A549 (cell line): ENCODE data around the gene LGALS7.

Experiments used
- JUN ChIP-seq, 2 experiments: fragments of >200 bp; sonication (Bioruptor Twin); formaldehyde crosslinking; IDR thresholded peaks; 2 replicates in 1 of 2; 3 replicates in 1 of 2; pipeline ENCODE4 v1.6.1; 2016 to 2017
- SREBF2 ChIP-seq: fragments of 450-650 bp; IDR thresholded peaks from 2 replicates; pipeline ENCODE4 v1.6.1; 2014; ENCODE audit warnings: mild to moderate bottlenecking, moderate library complexity
- TF ChIP-seq, protein P1 (sequence below): fragments of >200 bp; sonication (Bioruptor Twin); formaldehyde crosslinking; IDR thresholded peaks from 3 replicates; pipeline ENCODE4 v1.5.1; 2016
- TF ChIP-seq, protein P2 (sequence below): fragments of 150-350 bp; IDR thresholded peaks from 2 replicates; pipeline ENCODE4 v1.6.1; 2014; ENCODE audit warnings: low read depth, mild to moderate bottlenecking, low read length
- TF ChIP-seq, protein P3 (sequence below): IDR thresholded peaks from 2 replicates; pipeline ENCODE4 v1.6.1; 2012; ENCODE audit warnings: low read depth, borderline replicate concordance

DNA sequence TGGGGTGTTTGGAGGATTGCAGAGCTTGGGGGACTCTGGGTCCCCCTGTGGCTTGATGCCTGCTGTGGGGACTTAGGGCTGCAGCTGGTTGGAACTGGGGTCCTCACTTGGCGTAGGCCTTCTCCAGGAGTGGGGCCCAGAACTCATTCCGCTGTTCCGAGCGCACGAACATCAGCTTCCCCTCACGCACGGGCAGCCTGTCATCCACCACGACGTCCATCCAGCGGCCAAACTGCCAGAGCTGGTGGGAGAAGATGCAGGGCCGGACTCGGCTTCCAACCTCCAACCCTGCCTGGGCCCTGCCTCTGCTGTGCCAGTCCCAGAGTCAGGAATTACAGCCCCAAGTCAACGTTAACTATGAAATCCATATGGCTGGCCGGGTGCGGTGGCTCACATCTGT lies 31.6 kb downstream of the LGALS7 start:
- TF ChIP-seq JUN (IDR thresholded peaks at IDR 0.05) (no peak), SREBF2 (no peak)
- TF ChIP-seq, protein P1, sequence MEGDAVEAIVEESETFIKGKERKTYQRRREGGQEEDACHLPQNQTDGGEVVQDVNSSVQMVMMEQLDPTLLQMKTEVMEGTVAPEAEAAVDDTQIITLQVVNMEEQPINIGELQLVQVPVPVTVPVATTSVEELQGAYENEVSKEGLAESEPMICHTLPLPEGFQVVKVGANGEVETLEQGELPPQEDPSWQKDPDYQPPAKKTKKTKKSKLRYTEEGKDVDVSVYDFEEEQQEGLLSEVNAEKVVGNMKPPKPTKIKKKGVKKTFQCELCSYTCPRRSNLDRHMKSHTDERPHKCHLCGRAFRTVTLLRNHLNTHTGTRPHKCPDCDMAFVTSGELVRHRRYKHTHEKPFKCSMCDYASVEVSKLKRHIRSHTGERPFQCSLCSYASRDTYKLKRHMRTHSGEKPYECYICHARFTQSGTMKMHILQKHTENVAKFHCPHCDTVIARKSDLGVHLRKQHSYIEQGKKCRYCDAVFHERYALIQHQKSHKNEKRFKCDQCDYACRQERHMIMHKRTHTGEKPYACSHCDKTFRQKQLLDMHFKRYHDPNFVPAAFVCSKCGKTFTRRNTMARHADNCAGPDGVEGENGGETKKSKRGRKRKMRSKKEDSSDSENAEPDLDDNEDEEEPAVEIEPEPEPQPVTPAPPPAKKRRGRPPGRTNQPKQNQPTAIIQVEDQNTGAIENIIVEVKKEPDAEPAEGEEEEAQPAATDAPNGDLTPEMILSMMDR, result no peak
- TF ChIP-seq, protein P2, sequence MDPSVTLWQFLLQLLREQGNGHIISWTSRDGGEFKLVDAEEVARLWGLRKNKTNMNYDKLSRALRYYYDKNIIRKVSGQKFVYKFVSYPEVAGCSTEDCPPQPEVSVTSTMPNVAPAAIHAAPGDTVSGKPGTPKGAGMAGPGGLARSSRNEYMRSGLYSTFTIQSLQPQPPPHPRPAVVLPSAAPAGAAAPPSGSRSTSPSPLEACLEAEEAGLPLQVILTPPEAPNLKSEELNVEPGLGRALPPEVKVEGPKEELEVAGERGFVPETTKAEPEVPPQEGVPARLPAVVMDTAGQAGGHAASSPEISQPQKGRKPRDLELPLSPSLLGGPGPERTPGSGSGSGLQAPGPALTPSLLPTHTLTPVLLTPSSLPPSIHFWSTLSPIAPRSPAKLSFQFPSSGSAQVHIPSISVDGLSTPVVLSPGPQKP, result no peak
- TF ChIP-seq, protein P3, sequence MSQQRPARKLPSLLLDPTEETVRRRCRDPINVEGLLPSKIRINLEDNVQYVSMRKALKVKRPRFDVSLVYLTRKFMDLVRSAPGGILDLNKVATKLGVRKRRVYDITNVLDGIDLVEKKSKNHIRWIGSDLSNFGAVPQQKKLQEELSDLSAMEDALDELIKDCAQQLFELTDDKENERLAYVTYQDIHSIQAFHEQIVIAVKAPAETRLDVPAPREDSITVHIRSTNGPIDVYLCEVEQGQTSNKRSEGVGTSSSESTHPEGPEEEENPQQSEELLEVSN, result no peak
